DMS79 (cell line): ENCODE results near the gene CFP.

Experiments
- DNase-seq: peaks from one replicate; lab custom pipeline; 2025; lab: John Stamatoyannopoulos, UW

The CFP gene

GRCh38 chrX:47637546-47638195 is 7.9 kb upstream of the CFP start:
- no peak for DNase-seq

- no peak for DNase-seq
Measured at GRCh38 chrX:47634871-47635575, 5.3 kb upstream of the CFP start.

DNA sequence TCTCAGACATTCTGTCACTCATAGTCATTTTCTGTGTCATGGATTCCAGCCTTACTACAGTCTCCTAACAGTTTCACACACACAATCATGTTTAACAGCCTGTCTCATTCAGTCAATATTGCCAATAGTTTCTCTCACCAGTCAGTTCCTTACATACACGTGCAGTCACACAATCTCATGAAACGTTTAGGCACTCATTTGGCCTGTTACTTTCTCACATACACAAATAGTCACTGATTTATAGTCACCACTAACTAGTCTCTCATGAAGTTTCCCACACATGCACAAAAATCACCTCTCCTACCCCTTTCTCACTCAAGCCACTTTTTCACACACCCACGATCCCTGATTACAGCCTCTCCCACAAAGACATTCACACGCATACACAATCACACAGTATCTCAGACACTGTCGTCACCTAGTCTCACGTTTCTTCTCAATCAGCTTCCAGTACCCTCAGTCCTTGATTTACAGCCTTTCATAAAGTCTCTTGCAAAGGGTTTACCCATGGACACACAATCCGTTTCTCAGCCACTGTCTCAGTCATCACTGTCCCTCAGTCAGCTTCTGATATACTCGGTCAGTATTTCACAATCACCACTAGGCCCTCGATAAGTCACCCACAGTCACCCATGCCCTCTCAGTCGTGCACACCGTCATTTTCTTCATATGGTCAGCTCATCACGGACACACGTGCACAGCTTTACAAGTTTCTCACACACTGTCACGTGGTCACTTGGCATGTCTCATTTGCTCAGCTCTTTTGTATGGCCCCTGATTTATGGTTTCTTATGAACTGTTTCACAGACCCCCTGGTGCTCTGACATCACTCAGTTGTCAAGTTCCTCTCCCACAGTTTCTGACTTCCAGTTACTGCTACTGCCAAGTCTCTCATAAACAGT is 4.2 kb upstream of the CFP start:
- no peak for DNase-seq

DNA sequence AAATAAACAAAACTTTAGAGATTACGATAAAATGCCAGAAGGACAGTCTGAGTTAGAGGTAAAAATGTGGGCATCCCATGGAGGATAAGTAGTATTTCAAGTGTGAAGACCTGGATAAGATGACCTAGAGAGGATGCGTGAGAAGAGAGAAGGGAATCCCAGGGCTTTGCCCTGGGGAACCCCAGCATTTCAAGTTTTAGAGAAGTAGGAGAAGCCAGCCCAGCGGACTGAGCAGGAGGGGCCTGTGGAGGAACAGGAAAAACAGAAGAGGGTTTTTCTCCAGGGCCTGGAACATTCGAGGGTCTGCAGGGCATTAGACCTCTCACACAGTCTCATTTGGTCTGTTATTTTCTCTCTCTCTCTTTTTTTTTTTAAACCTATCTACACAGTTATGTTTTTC is 2.9 kb upstream of the CFP start:
- no peak for DNase-seq

DNA sequence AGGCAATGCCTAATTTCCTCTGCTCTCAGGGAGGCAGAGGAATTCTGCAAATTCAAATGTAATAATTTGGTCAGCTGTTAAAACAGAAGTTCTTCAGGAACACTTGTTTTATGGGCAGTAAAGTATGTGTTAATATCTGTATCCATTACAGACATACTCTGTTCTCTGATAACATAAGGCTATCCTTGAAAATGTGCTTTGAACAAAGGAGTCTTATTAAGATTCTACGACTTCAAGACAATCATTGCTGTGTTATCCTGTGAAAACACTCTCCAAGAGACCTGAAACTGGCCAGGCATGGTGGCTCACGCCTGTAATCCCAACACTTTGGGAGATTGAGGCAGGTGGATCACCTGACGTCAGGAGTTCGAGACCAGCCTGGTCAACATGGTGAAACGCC is 1.9 kb upstream of the CFP start:
- no peak for DNase-seq

DNA sequence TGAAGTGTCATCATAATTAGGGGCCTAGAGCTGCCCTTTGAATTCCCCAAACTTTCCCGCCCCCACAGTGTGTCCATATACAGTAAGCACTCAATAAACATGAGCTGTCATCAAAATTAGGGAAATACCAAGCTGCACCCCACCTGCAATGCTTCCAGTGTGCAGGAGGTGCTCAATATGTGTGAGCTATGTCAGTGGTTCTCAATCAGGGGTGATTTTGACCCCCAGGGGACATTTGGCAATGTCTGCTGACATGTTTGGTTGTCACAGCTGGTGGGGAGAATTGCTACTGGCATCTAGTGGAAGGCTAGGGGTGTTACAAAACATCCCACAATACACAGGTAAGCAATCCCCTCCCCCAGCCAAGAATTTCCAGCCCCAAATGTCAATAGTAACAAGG is 748 bp downstream of the CFP start:
- no peak for DNase-seq

DNA sequence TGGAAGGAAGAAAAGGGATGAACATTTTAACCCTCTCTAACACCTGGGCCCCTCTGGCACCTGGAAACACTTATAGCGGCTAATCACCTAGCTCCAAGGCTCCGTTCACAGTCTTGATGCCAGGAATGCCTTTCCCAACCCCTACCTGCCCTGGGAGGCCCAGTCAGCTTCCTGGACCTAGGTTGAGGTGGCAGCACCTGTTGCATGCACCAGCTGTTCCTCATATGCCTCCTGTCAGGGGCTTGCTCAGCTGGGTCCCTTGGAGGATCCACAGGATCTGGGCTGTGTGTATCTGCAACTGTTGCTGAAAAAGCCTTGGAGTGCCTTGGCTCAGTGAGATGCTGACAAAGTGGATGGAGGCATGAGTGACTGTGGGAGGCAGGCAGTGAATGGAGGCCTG is 4.4 kb downstream of the CFP start:
- DNase-seq: no peak

DNA sequence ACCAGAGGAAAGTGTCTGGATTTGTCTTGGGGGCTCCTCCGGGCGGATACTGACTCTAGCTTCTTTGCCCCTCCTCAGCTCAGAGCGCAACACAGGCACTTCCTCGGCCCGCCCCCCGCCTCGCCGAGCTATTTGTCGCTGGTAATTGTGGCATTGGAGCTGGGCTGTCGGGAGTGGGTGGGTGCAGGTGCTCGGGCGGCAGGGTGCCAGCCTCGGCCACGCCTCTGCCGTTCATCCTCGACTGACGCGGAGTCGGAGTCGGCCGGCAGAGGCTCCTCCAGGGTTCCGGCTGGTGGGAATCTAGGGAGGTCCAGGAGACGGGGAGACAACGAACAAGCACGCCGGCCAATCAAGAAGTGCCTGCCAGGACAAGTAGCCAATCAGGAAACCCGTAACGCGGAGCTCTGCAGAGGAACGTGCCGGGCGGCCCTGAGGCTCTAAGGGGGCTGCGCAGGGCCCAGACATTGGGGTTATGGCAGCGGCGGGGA is 6.1 kb downstream of the CFP start:
- DNase-seq: peak; percentile 76

DNA sequence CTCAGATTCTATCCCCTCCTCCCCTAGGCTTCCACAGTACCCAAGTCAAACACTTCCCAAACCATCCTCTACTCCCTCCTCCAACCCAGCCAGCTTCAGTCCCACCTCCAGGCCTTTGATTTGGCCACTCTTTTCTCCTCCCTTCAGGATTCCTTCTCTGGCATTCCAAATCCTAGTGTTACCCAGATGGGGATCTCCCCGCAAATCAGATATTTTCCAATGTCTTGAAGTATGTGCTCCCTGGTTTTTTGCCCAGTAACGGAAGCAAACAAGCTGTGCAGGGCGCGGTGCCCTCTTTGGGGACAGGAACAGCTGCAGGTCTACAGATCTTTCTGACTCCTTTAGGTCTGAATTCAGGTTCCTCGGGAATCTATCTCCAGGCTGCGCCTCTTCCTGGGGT is 7.9 kb downstream of the CFP start:
- no peak for DNase-seq

DNA sequence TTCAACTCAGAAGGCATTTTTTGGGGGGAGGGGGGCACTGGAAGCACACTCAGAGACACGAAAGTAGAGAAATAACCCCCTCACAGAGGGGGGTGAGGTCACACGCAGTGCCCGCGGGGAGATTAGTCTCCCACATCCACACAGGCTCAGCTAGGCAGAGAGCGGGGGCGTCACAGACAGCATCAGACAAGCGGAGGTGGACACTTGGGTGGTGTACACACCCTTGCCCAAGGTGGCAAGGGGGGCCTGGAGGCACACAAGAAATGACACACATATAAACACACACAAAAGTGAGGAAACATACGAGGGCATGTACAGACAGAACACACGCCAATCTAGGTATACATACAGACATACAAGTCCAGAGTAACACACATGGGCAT is 9.4 kb downstream of the CFP start:
- DNase-seq: no peak

DNA sequence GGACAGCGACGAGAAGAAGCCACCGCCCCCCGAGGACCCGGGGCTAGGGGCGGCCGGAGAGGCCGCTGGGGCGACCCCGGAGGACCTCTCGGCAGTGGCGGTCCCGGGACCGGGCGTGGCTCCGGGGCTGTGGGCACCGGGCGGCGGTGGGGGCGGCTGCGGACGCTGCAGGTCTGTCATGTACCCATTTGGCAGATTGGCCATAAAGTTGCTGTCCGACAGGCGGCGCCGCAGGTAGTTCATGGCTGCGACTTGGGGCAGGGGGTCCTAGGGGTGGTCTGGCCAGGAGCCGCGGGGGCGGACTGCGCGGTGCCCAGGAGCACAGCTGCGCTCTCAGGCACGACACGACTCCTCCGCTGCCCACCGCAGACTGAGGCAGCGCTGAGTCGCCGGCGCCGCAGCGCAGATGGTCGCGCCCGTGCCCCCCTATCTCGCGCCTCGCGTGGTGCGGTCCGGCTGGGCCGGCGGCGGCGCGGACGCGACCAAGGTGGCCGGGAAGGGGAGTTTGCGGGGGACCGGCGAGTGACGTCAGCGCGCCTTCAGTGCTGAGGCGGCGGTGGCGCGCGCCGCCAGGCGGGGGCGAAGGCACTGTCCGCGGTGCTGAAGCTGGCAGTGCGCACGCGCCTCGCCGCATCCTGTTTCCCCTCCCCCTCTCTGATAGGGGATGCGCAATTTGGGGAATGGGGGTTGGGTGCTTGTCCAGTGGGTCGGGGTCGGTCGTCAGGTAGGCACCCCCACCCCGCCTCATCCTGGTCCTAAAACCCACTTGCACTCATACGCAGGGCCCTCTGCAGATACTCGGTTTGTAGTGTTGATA is 10.0 kb downstream of the CFP start, which contains the start of gene SYN1:
SYN1 (minus strand) TSS at position 372 of the 817 bp plus-strand sequence; CDS start at position 243, 129 bp downstream.
- peak; percentile 9 for DNase-seq

GRCh38 chrX:47618923-47619485 is 10.7 kb downstream of the CFP start:
- no peak for DNase-seq

DNA sequence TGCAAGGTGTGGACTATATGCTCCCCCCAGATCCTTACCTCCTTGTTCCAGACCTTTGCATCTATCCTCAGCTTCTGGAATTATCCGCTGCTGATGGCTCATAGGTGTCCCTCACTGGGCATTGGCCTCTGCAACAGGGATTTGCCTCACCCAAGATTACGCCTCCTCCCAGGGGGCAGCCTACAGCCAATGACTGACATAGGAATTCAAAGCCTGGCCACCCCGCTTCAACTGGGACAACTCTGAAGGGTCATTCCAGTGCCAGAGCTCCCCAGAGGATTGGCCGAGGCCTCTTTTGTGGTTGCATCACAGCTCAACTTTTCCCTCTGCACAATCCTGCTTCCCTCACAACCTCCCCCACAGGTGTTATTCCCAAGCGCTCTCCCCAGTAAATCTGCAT is 15.1 kb downstream of the CFP start:
- no peak for DNase-seq

DNA sequence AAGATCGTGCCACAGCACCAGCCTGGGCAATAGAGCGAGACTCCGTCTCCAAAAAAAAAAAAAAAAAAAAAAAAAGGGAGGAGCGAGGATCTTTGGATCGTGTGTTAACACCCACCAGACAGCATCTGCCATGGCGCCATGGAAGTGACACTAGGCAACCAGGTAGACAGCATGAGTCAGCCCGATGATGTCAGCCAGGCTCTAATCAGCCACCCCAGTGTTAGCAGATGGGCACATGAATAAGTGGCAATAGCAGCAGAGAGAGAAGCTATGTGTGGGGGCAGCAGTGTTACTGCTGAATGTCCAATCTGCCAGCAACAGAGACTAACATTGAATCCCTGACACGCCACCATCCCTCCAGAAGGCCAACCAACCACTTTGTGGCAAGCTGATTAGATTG is 16.6 kb downstream of the CFP start:
- DNase-seq: no peak

- DNase-seq: no peak
Measured at GRCh38 chrX:47612418-47612817, 17.3 kb downstream of the CFP start.

DNA sequence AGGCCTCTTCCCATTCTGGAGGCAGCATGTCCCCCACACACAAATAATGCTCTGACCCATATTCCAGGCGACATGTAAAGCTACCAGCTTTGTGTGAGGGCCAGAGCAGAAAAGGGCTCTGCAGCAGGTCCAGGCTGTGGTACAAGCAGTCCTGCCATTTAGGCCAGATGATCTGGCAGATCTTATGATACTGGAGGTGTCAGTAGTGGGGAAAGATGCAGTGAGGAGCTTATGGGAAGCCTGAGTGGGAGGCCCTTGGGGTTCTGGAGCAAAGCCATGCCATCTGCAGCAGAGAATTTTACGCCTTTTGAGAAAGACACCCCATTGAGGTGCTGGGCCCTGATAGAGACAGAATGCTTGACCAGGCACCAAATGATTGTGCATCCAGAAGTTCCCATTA is 17.8 kb downstream of the CFP start:
- DNase-seq: no peak

GRCh38 chrX:47611489-47611888 is 18.2 kb downstream of the CFP start:
- DNase-seq: no peak

GRCh38 chrX:47610511-47610910 is 19.2 kb downstream of the CFP start:
- DNase-seq: no peak

GRCh38 chrX:47608130-47608810 is 21.5 kb downstream of the CFP start:
- no peak for DNase-seq

GRCh38 chrX:47607091-47607490 is 22.6 kb downstream of the CFP start:
- no peak for DNase-seq

DNA sequence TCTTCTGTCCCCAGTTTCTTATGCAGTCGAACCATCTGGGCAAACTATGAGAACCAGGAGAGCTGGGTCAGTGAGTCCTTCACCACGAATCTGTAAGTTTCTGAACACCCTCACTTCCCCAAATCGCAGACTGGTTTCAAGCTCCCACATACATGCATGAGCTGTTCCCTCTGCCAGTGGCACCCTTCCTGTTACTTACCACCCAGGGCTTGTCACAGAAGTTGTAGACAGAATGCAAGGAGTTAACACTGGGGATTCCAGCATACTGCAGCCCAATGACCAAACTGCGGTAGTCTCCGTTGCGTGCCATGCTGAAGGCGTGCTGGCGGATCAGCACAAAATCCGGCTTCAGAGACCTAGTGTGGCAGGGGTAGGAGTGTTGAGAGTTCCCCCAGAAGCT is 24.7 kb downstream of the CFP start:
- DNase-seq: no peak
